GM10248 (cell line): ENCODE results near the gene AP4S1.
"Not testable (repeated sequence)": the region's sequence is repeated elsewhere in the genome, so short reads cannot be mapped to it uniquely, and the experiment has no call there.

ENCODE experiments used
- CTCF ChIA-PET: fragments of 300-600 bp; sonication (Branson Sonifier 250); formaldehyde crosslinking; extraction: SDS; loops from one replicate; lab custom pipeline; 2021; ENCODE audit warnings: antibody characterized with exemption; lab: Yijun Ruan, JAX
- POLR2A ChIA-PET: fragments of 350-650 bp; sonication (Branson Sonifier 250); formaldehyde crosslinking; extraction: SDS; loops from one replicate; lab custom pipeline; 2020; ENCODE audit warnings: antibody characterized with exemption; lab: Yijun Ruan, JAX
- DNase-seq: peaks from one replicate; pipeline ENCODE4 v3.0.0; 2012; ENCODE audit errors: extremely low spot score
- TF ChIP-seq, protein P1 (sequence below): IDR thresholded peaks from 2 replicates; pipeline ENCODE4 v1.5.1; 2012; ENCODE audit warnings: mild to moderate bottlenecking, low read depth; ENCODE audit errors: extremely low read depth, missing control alignments, control extremely low read depth

The AP4S1 gene

DNA sequence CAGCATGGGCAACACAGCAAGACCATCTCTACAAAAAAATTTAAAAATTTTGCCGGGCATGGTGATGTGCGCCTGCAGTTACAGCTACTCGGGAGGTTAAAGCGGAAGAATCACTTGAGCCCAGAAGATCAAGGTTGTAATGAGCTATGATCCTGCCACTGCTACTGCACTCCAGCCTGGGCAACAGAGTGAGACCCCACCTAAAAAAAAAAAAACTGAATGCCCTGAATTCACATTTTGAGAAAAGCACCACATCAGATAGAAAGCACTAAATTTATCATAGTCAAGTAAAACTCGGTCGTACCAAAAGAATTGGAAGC is 24.1 kb upstream of the AP4S1 start:
- POLR2A ChIA-PET: interaction anchor here (0.6 kb wide), 1 partner anchor 112 kb away, joined by 3 read pairs; no protein-coding TSS in a partner anchor
- CTCF ChIA-PET: no interaction called here
- TF ChIP-seq, protein P1, sequence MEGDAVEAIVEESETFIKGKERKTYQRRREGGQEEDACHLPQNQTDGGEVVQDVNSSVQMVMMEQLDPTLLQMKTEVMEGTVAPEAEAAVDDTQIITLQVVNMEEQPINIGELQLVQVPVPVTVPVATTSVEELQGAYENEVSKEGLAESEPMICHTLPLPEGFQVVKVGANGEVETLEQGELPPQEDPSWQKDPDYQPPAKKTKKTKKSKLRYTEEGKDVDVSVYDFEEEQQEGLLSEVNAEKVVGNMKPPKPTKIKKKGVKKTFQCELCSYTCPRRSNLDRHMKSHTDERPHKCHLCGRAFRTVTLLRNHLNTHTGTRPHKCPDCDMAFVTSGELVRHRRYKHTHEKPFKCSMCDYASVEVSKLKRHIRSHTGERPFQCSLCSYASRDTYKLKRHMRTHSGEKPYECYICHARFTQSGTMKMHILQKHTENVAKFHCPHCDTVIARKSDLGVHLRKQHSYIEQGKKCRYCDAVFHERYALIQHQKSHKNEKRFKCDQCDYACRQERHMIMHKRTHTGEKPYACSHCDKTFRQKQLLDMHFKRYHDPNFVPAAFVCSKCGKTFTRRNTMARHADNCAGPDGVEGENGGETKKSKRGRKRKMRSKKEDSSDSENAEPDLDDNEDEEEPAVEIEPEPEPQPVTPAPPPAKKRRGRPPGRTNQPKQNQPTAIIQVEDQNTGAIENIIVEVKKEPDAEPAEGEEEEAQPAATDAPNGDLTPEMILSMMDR: no peak
- no peak for DNase-seq

GRCh38 chr14:31003284-31003683 is 22.2 kb upstream of the AP4S1 start:
- CTCF ChIA-PET: interaction anchor here (1.2 to 2.1 kb wide), 2 partner anchors 16 to 22 kb away, joined by 3 to 8 read pairs; no protein-coding TSS in a partner anchor
- TF ChIP-seq, protein P1: no peak
- DNase-seq: no peak
- POLR2A ChIA-PET: no interaction called here

GRCh38 chr14:31004007-31004406 is 21.4 kb upstream of the AP4S1 start:
- DNase-seq, POLR2A ChIA-PET: not testable (repeated sequence)
- CTCF ChIA-PET: interaction anchor here (1.1 to 2.1 kb wide), 2 partner anchors 11 to 17 kb away, joined by 3 to 8 read pairs; no protein-coding TSS in a partner anchor

- CTCF ChIA-PET: interaction anchor here (1.6 kb wide), 1 partner anchor 95 kb away, joined by 3 read pairs; no protein-coding TSS in a partner anchor
- TF ChIP-seq, protein P1: no peak
- no peak for DNase-seq
- POLR2A ChIA-PET: no interaction called here
Observed at GRCh38 chr14:31006703-31007102, 18.7 kb upstream of the AP4S1 start.

DNA sequence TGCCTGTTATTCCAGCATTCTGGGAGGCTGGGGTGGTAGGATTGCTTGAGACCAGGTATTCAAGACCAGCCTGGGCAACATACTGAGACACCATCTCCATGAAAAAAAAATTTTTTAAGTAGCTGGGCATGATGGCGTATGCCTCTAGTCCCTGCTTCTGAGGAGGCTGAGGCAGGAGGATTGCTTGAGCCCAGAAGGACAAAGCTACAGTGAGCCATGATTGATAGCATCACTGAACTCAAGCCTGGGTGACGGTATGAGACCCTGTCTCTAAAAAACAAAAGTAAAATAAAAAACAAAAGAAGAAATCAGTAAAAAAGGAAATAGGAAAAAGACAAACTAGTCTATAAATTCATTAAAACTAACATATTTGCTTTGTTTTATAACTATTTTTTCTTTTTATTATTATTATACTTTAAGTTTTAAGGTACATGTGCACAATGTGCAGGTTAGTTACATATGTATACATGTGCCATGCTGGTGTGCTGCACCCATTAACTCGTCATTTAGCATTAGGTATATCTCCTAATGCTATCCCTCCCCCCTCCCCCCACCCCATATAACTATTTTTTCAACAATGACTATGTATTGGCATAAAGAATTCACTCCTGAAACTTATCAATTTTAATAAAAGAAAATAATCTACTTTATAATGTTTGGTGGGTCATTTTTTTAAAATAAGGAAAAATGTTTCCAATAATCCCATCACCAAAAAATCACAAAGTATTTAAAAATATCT is 15.4 kb upstream of the AP4S1 start:
- no peak for DNase-seq
- POLR2A ChIA-PET: no interaction called here
- TF ChIP-seq, protein P1: no peak
- CTCF ChIA-PET: interaction anchor here (2.2 kb wide), 1 partner anchor 11 kb away, joined by 5 read pairs; no protein-coding TSS in a partner anchor

- TF ChIP-seq, protein P1: no peak
- CTCF ChIA-PET: interaction anchor here (1.8 to 2.2 kb wide), 2 partner anchors 10 to 25 kb away, joined by 5 to 7 read pairs; no protein-coding TSS in a partner anchor
- DNase-seq: no peak
- POLR2A ChIA-PET: no interaction called here
Observed at GRCh38 chr14:31010935-31011334, 14.5 kb upstream of the AP4S1 start.

DNA sequence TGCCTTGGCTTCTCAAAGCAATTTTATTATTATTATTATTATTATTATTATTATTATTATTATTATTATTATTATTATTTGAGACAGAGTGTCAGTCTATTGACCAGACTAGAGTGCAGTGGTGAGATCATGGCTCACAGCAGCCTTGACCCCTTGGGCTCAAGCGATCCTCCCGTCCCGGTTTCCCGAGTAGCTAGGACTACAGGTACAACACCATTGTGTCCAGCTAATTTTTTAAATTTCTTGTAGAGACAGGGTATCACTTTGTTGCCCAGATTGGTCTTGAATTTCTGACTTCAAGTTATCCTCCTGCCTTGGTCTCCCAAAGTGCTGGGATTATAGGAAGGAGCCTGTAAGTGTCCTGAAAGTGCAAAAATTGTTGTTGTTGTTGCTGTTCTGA is 11.6 kb upstream of the AP4S1 start:
- ChIA-PET POLR2A (no interaction called here), CTCF (interaction anchor here (1.6 kb wide), 1 partner anchor 18 kb away, joined by 4 read pairs; no protein-coding TSS in a partner anchor)
- TF ChIP-seq, protein P1: no peak
- DNase-seq: no peak
